K562 (cell line): ENCODE results near the gene PRM3. TPM values are rescaled to one million over a fixed set of nuclear protein-coding genes. Genes with fewer than 3 reads are reported as not detected.

Source experiments
- ARID2 ChIP-seq: fragments of 450-650 bp; IDR thresholded peaks from 2 replicates; pipeline ENCODE4 v1.6.1; 2017; ENCODE audit warnings: antibody characterized with exemption, mild to moderate bottlenecking
- DIDO1 ChIP-seq: fragments of 450-650 bp; IDR thresholded peaks from 2 replicates; pipeline ENCODE4 v1.6.1; 2016; ENCODE audit warnings: low read depth, missing biosample characterization, missing genetic modification characterization
- DLX4 ChIP-seq: fragments of 250-450 bp; sonication (Bioruptor Pico); IDR thresholded peaks from 2 replicates; pipeline ENCODE4 v1.6.1; 2021; ENCODE audit warnings: mild to moderate bottlenecking
- E2F1 ChIP-seq: sonication (generic); formaldehyde crosslinking; IDR thresholded peaks from 2 replicates; pipeline ENCODE4 v1.8.1; 2023; ENCODE audit warnings: mild to moderate bottlenecking, missing genetic modification reagents, moderate library complexity
- EP400 ChIP-seq: fragments of 450-650 bp; IDR thresholded peaks from 2 replicates; pipeline ENCODE4 v1.6.1; 2017; ENCODE audit warnings: antibody characterized with exemption, mild to moderate bottlenecking, moderate library complexity
- ETV1 ChIP-seq: fragments of 450-650 bp; conservative IDR thresholded peaks from 2 replicates; pipeline ENCODE4 v1.6.1; 2016; ENCODE audit warnings: missing genetic modification characterization, control low read depth, low read depth, missing compliant biosample characterization
- HIVEP1 ChIP-seq: fragments of 250-450 bp; sonication (Bioruptor Pico); IDR thresholded peaks from 2 replicates; pipeline ENCODE4 v1.4.0; 2020; ENCODE audit warnings: mild to moderate bottlenecking
- KDM2B ChIP-seq: fragments of 250-450 bp; sonication (Bioruptor Pico); IDR thresholded peaks from 2 replicates; pipeline ENCODE4 v1.8.0; 2021; ENCODE audit warnings: mild to moderate bottlenecking, moderate library complexity
- KLF1 ChIP-seq: fragments of 450-650 bp; IDR thresholded peaks from 2 replicates; pipeline ENCODE4 v1.6.1; 2016; ENCODE audit warnings: missing genetic modification characterization, missing compliant biosample characterization
- KLF6 ChIP-seq: fragments of 250-450 bp; sonication (Bioruptor Pico); IDR thresholded peaks from 2 replicates; pipeline ENCODE4 v1.4.0; 2020; ENCODE audit warnings: mild to moderate bottlenecking, moderate library complexity, borderline replicate concordance
- MAFG ChIP-seq: fragments of 450-650 bp; conservative IDR thresholded peaks from 2 replicates; pipeline ENCODE4 v1.6.1; 2016; ENCODE audit warnings: missing genetic modification characterization, missing compliant biosample characterization
- MCM3 ChIP-seq: fragments of 450-650 bp; IDR thresholded peaks from 2 replicates; pipeline ENCODE4 v1.6.1; 2016
- MXI1 ChIP-seq: IDR thresholded peaks from 2 replicates; pipeline ENCODE4 v1.6.1; 2011; ENCODE audit warnings: low read depth, mild to moderate bottlenecking, improper control_type of control experiment, low read length
- NCOA6 ChIP-seq: fragments of 450-650 bp; IDR thresholded peaks from 2 replicates; pipeline ENCODE4 v1.6.1; 2017; ENCODE audit warnings: mild to moderate bottlenecking
- NELFE ChIP-seq: IDR thresholded peaks from 2 replicates; pipeline ENCODE4 v1.6.1; 2011; ENCODE audit warnings: mild to moderate bottlenecking; ENCODE audit not compliant: insufficient read depth, insufficient read length
- PURB ChIP-seq: sonication (generic); formaldehyde crosslinking; IDR thresholded peaks from 2 replicates; pipeline ENCODE4 v1.9.0; 2021; ENCODE audit warnings: low read depth, mild to moderate bottlenecking, missing genetic modification reagents
- SETDB1 ChIP-seq: IDR thresholded peaks from one replicate; pipeline ENCODE4 v1.6.1; 2012; ENCODE audit warnings: low read length, control low read depth, inconsistent platforms
- SREBF1 ChIP-seq: fragments of 150-350 bp; IDR thresholded peaks from 2 replicates; pipeline ENCODE4 v1.6.1; 2014; ENCODE audit warnings: antibody characterized with exemption, low read depth, low read length, borderline replicate concordance
- SRSF3 ChIP-seq: fragments of 200-400 bp; formaldehyde crosslinking; IDR thresholded peaks from 2 replicates; pipeline ENCODE4 v1.6.1; 2016; ENCODE audit warnings: mild to moderate bottlenecking, low read length, moderate library complexity; ENCODE audit not compliant: insufficient read depth
- TFAM ChIP-seq: fragments of 250-450 bp; sonication (Bioruptor Pico); conservative IDR thresholded peaks from 2 replicates; pipeline ENCODE4 v1.5.0; 2021; ENCODE audit warnings: mild to moderate bottlenecking, moderate library complexity
- TGIF2 ChIP-seq: sonication (generic); formaldehyde crosslinking; IDR thresholded peaks from 2 replicates; pipeline ENCODE4 v1.8.1; 2022; ENCODE audit warnings: mild to moderate bottlenecking, missing genetic modification reagents, moderate library complexity
- ZBED1 ChIP-seq: IDR thresholded peaks from 2 replicates; pipeline ENCODE4 v1.6.1; 2014
- ZBTB17 ChIP-seq: fragments of 450-650 bp; formaldehyde crosslinking; IDR thresholded peaks from 2 replicates; pipeline ENCODE4 v1.4.0; 2020; ENCODE audit warnings: mild to moderate bottlenecking
- ZNF398 ChIP-seq: fragments of 250-450 bp; sonication (Bioruptor Pico); IDR thresholded peaks from 2 replicates; pipeline ENCODE4 v1.8.0; 2021; ENCODE audit warnings: moderate library complexity, mild to moderate bottlenecking, inconsistent platforms
- ZNF511 ChIP-seq: sonication (generic); formaldehyde crosslinking; IDR thresholded peaks from 2 replicates; pipeline ENCODE4 v1.8.0; 2022; ENCODE audit warnings: mild to moderate bottlenecking, missing genetic modification reagents
- ZNF668 ChIP-seq: fragments of 250-450 bp; sonication (Bioruptor Pico); IDR thresholded peaks from 2 replicates; pipeline ENCODE4 v1.8.0; 2022; ENCODE audit warnings: mild to moderate bottlenecking, inconsistent platforms
- ZNF717 ChIP-seq: fragments of 250-450 bp; sonication (Bioruptor Pico); IDR thresholded peaks from 2 replicates; pipeline ENCODE4 v1.5.0; 2021
- polyA plus RNA-seq, 8 experiments: library from polyadenylated mRNA; depleted of rRNA in 4 of 8; stranded (reverse) in 5 of 8; unstranded in 3 of 8; fragments of >200 nt; fragmentation: Nextera tagmentation in 2 of 8; fragmentation: Illumina TruSeq in 1 of 8; extraction: Ambion mirVana in 2 of 8; extraction: Trizol in 1 of 8; gene quantifications; 2 replicates each; pipeline versions ENCODE4 v1.2.1 to v1.2.3, GENCODE V29; 2011 to 2014; ENCODE audit warnings: inconsistent platforms in 1 of 8, missing spikeins in 1 of 8
- total RNA-seq, 7 experiments: library from RNA; depleted of rRNA in 6 of 7; stranded (reverse); fragments of >200 nt in 6 of 7; fragmentation: Illumina TruSeq in 2 of 7; extraction: Trizol in 2 of 7; gene quantifications; 2 replicates each; pipeline versions ENCODE4 v1.2.1 to v1.2.3, GENCODE V29; 2011 to 2021; ENCODE audit warnings: low replicate concordance in 1 of 7

Gene PRM3
- total and polyA plus RNA-seq, 9 of the 15 experiments (the other 6 are each of a cell fraction or from before 2014, with no cell fraction given), result not detected

- TF ChIP-seq ZNF398 (CRISPR knock-in tag) (no peak), SRSF3 (no peak), ZNF511 (CRISPR knock-in tag) (no peak), TGIF2 (CRISPR knock-in tag) (no peak), MXI1 (peak; percentile 72; the same call in 1 of the 2 replicates), ARID2 (no peak), MCM3 (no peak), EP400 (peak; percentile 63; the same call in 1 of the 2 replicates), KLF6 (CRISPR knock-in tag) (peak; percentile 70; the same call in 1 of the 2 replicates), DIDO1 (tag) (peak; percentile 68), SETDB1 (no peak), E2F1 (no peak), ETV1 (tag) (no peak), KDM2B (CRISPR knock-in tag) (0 out of 2 replicates have a peak, but pooled peaks have one; percentile 35), SREBF1 (no peak), NELFE (no peak), ZNF717 (CRISPR knock-in tag) (no peak), TFAM (no peak), MAFG (tag) (no peak), DLX4 (CRISPR knock-in tag) (no peak), ZNF668 (CRISPR knock-in tag) (no peak), ZBED1 (no peak), HIVEP1 (CRISPR knock-in tag) (no peak), PURB (CRISPR knock-in tag) (no peak), NCOA6 (no peak), KLF1 (tag) (peak; percentile 64), ZBTB17 (CRISPR knock-in tag) (no peak; the same call in 1 of the 2 replicates)
Observed at GRCh38 chr16:11255737-11256660, 17.4 kb downstream of the PRM3 start, which contains the start of gene SOCS1 (continued).
